Thyroid gland (tissue), 4 donors: ENCODE data around the gene PDAP1.

ENCODE experiments used
- POLR2A ChIP-seq, 2 donors: fragments of 450-650 bp; IDR thresholded peaks; one replicate each; pipeline ENCODE4 v1.6.1; 2017; ENCODE audit warnings: antibody characterized with exemption in 2 of 2, mild to moderate bottlenecking in 2 of 2, moderate library complexity in 1 of 2
- TF ChIP-seq, protein P1 (sequence below), 6 experiments: fragments of 200-600 bp in 3 of 6; fragments of 450-650 bp in 3 of 6; sonication (generic) in 3 of 6; IDR thresholded peaks; one replicate each; pipeline ENCODE4 v1.5.1; 2016 to 2019; ENCODE audit warnings: antibody characterized with exemption in 6 of 6, mild to moderate bottlenecking in 2 of 6, inconsistent platforms in 1 of 6, moderate library complexity in 1 of 6

DNA sequence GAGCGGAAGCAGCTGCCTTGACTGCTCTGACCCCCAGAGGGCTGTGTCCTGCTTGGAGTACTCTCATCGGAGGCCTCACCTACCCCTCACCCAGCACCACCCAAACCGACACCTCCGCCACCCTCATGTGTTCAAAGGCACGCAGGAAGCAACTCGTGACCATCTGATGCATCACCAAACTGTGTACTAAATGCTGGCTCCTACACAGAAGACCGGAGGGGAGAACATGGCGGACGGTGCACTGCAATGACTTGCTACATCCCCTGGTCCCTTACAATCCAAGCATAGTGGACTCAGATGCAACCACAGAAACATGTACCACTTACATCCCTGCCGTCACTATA lies 3.4 kb downstream of the PDAP1 start:
- no peak for TF ChIP-seq POLR2A (IDR thresholded peaks at IDR 0.05)
- TF ChIP-seq, protein P1, sequence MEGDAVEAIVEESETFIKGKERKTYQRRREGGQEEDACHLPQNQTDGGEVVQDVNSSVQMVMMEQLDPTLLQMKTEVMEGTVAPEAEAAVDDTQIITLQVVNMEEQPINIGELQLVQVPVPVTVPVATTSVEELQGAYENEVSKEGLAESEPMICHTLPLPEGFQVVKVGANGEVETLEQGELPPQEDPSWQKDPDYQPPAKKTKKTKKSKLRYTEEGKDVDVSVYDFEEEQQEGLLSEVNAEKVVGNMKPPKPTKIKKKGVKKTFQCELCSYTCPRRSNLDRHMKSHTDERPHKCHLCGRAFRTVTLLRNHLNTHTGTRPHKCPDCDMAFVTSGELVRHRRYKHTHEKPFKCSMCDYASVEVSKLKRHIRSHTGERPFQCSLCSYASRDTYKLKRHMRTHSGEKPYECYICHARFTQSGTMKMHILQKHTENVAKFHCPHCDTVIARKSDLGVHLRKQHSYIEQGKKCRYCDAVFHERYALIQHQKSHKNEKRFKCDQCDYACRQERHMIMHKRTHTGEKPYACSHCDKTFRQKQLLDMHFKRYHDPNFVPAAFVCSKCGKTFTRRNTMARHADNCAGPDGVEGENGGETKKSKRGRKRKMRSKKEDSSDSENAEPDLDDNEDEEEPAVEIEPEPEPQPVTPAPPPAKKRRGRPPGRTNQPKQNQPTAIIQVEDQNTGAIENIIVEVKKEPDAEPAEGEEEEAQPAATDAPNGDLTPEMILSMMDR (IDR thresholded peaks at IDR 0.05), result no peak
